OCI-M2 (cell line): Measurements from ENCODE around the gene MYO7A.
"Not testable (repeated sequence)": the region's sequence is repeated elsewhere in the genome, so short reads cannot be mapped to it uniquely, and the experiment has no call there.

ENCODE experiments used
- DNase-seq: peaks from one replicate; lab custom pipeline; 2025; ENCODE audit not compliant: unreplicated experiment; lab: John Stamatoyannopoulos, UW

MYO7A gene

GRCh38 chr11:77093056-77093891, 34.8 kb upstream of the MYO7A start:
- no peak for DNase-seq

DNA sequence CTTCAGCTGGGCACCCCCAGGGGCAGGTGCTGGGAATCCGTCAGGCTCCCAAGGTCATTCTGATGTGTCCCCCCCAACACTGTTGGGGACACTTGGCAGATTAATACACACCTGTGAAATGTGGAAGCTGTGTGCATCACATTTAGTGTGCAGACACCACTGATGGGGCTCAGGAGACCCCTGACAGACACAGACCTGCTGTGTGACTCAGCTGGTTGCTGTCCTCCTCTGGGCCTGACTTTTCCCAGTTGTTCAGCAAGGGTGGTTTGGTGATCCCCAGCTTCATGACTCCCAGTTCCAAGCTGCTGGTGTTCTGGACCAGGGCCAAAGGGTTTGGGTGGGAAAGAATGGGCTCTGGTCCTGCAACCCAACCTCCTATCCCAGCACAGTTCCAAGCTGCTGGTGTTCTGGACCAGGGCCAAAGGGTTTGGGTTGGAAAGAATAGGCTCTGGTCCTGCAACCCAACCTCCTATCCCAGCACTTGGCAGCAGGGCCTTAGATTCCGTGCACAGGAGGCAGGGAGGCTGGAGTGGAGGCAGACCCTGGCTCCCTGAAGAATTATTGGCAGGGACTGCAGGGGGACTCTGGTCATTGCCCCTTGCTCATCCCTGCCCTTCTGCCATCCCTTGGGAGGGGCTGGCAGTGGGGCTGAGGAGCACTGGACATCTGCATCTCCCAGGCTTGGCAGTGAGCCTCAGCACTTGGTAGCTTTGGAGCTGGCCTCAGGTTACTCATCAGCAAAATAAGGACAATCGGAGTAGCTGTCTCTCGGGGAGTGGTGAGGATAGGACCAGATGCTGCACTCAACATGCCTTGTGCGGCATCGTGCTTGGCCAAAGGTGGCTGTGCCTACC, 33.8 kb upstream of the MYO7A start:
- DNase-seq: no peak

DNA sequence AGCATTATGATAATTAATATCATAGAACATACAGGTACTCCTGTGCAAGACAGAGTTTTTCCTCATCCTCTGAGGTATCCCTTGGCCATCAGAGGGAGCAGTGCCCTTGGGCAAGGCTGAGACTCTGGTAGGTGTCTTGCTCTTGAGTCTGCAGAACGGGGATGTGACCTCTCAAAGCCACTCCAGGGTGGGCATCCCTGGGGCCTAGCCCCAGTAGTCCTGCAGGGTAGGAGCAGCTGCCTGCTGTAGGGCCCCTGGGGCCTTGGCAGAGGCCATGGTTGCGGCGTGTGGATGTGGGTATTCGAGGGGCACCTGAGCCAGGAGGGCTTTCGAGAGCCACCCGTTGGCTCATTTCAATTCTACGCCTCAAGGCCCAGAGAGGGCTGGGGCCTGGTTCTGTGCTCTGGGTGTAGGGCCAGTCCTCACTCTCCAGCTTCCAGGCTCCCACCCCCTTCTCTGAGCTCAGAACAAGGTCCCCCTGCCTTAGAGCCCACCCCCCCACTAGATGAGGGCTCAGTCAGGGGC, 33.1 kb upstream of the MYO7A start:
- DNase-seq: no peak

GRCh38 chr11:77095551-77096490, 32.2 kb upstream of the MYO7A start:
- no peak for DNase-seq

GRCh38 chr11:77096591-77097019, 31.4 kb upstream of the MYO7A start:
- DNase-seq: no peak

DNA sequence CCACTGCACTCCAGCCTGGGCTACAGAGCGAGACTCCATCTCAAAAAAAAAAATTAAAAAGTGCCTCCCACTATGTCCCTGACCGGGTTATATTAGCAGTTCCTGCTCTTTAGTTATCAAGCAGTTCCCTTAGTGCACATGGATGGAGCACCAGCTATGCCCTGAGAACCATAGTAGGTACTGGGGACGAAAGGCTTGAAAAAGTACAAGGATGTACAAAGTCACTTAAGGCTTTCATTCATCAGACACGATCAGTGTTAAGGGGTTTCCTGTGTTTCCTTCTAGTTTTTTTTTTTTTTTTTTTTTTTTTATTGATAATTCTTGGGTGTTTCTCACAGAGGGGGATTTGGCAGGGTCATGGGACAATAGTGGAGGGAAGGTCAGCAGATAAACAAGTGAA, 30.9 kb upstream of the MYO7A start:
- DNase-seq: not testable (repeated sequence)

- DNase-seq: no peak
Measured at GRCh38 chr11:77100166-77101042, 27.6 kb upstream of the MYO7A start.

DNA sequence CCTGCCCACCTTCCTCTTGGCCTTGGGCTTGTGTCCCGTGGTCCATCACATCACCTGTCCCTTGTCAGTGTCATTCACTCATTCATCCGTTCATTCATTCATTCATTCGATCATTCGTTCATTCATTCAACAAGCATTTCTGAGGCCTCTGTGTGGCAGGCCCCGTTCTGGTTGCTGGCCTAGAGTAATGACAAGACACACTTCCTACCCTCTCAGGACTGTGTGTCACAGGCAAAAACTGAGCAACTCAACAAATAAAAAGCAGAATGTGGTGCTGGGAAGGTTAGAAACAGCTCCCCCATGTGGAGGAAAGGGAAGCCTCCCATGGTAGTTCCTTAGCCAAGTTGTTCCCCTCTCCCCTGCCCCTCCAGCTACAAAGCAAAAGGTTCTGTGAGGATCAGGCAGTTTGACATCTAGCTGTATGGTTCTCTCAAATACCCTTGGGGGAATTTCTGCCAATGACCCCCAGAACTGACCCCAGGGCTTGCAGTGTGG, 27.0 kb upstream of the MYO7A start:
- no peak for DNase-seq

DNA sequence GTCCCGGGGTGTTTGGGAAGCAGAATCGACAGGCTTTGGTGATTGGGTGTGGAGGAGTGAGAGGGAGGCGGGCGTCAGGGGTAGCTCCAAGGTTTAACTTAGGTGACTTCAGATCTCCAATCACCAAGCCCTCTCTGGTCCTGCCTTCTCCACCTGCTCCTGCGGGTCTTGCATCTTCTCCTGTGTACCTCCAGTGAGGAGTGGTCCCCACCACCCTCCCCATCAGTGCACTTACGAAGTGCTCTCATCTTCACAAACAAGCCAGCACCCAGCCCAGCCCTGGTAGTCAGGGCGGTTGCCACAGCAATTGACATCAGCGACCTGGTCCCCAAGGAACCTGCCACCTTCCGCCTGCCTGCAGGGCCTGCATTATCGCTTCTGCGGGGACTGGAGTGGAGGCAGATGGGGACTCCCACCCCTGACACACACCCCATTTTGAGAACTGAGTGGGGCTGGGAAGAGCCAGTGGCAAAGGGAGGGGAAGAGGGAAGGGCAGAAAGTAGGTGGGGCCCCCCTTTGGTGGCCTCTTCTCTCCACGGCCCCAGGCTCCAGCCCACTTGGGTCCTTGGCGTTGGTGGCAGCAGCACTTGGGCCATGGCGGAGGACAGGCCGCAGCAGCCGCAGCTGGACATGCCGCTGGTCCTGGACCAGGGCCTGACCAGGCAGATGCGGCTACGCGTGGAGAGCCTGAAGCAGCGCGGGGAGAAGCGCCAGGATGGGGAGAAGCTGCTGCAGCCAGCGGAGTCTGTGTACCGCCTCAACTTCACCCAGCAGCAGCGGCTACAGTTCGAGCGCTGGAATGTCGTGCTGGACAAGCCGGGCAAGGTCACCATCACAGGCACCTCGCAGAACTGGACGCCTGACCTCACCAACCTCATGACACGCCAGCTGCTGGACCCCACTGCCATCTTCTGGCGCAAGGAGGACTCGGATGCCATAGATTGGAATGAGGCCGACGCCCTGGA, 25.5 kb upstream of the MYO7A start, which contains the start of gene OMP:
TSS of gene OMP (plus strand) at position 595 of the 965 bp plus-strand sequence. CDS start at position 595, 0 bp downstream.
- no peak for DNase-seq

- DNase-seq: no peak
Measured at GRCh38 chr11:77103319-77103718, 24.7 kb upstream of the MYO7A start.

DNA sequence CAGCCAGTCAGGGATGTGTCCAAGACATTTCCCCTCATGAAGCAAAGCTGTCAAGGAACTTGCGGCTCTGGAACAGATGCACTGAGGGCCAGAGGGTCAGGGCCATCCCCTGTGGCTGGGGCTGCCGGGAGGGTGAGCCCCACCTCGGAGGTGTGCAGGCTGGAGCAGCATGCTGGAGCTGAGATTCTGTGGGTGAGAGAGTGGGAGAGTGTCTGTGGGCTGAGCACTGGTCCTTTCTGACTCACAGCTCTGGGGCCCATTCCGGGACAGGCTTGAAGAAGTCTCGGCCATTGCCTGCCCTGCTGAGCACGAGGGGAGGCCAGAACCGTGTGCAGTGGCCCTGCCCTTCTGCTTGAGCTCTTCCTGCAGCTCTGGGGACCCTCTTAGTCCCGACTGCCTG, 23.3 kb upstream of the MYO7A start:
- DNase-seq: no peak

GRCh38 chr11:77106321-77106720, 21.7 kb upstream of the MYO7A start:
- no peak for DNase-seq

DNA sequence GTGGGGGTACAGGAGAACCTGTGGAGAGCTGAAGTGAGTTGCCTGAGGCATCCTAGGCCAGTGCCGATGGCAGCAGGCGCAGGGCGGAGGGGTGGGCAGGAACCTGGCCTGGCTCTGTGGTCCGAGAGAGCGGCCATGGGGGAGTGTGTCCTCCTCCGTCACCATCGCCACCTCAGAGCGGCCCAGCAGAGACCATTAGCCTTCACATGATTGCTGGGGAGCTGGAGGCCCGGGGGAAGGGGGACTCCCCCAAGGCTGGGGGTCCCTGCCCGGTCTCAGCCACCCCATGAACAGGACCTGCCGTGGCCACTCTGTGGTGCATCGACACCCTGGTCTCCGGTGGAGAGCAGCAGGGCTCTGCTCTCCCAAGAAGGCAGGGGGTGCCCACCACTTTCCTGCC, 21.3 kb upstream of the MYO7A start:
- DNase-seq: no peak

DNA sequence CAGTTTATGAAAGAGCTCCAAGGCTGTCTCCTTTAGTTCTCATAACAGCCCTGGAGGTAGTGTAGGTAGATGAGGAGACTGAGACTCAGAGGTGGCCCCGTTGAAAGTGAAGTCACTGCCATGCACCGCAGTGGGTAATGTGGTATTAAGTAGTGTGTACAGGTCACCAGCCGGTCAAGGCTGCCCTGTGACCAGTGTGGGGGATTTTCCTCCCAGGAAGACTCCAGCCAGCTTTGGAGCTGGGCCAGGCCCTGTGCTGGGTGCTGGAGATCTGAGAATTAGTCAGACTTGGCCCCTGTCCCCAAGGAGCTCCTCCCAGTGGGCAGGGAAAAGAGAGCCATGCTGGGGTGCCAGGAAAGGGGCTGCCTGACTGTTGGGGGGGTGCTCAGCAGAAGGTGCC, 20.1 kb upstream of the MYO7A start:
- no peak for DNase-seq

GRCh38 chr11:77108436-77108835, 19.6 kb upstream of the MYO7A start:
- DNase-seq: no peak

DNA sequence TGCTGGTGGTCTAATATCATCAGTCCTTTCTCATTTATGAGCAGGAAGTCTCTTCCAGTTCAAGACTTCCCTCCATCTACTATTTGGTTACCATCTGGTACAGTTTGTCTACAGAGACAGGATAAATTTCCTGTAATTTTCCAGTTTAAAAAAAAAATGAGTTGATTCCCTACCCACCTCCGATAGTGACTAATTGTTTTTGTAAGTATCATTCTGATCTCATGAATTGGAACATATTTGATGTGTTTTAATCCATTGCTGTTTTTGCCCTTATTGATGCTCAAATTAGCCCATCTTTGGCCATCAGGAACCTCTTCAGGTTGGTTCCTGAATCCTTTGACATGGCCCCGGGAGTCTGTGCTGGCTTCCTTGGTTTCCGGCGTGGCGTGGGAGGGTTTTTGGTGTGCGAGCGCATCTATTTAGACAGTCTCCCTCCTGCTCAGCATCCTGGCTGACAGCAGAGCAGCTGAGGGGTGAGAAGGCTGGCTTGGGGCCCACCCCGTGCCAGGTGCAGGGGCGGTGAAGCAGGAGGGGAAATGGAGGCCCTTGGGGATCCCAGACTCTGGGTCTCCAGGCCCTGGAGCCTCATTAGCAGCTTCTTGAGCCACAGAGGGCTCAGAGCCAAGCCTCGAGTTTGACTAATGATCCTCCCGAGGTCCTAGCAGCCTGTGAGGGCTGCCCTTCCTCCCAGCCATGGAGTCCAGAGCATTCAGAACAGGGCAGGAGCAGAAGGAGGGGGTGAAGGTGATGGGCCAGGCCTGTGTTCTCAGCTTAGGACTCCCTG, 18.6 kb upstream of the MYO7A start:
- DNase-seq: no peak

- DNase-seq: no peak
Measured at GRCh38 chr11:77110836-77111235, 17.2 kb upstream of the MYO7A start.

GRCh38 chr11:77111277-77111676, 16.8 kb upstream of the MYO7A start:
- no peak for DNase-seq
